GM23338 (cell line): ENCODE measurements around the gene CLC. TPM values are rescaled to one million over a fixed set of nuclear protein-coding genes. Genes with fewer than 3 reads are reported as not detected.

ENCODE experiments used
- ATAC-seq: fragments of 200-7000 bp; cut with Tn5 transposase; 3 replicates; pipeline ENCODE4 v1.9.1; 2020
- DNase-seq: peaks from one replicate; pipeline ENCODE4 v3.0.0-alpha.2; 2015; ENCODE audit warnings: low spot score
- H2AFZ ChIP-seq: fragments of 200-600 bp; sonication (generic); 2 replicates; pipeline ENCODE4 v1.8.0; 2016; ENCODE audit warnings: antibody characterized with exemption, mild to moderate bottlenecking, moderate library complexity
- H3F3A ChIP-seq: fragments of 200-600 bp; sonication (generic); replicated peaks from 2 replicates; pipeline ENCODE4 v1.8.0; 2017; ENCODE audit warnings: antibody characterized with exemption, mixed run types, low read depth
- H3K27ac ChIP-seq: fragments of 200-600 bp; sonication (generic); 2 replicates; pipeline ENCODE4 v1.6.1; 2016; ENCODE audit warnings: low read depth
- H3K27me3 ChIP-seq: fragments of 200-600 bp; sonication (generic); 2 replicates; pipeline ENCODE4 v1.8.0; 2016; ENCODE audit warnings: mild to moderate bottlenecking, mixed run types, moderate library complexity; ENCODE audit not compliant: insufficient read depth
- H3K36me3 ChIP-seq: fragments of 200-600 bp; sonication (generic); 2 replicates; pipeline ENCODE4 v1.8.0; 2016; ENCODE audit warnings: mild to moderate bottlenecking; ENCODE audit not compliant: insufficient read depth
- H3K4me1 ChIP-seq: fragments of 200-600 bp; sonication (generic); 2 replicates; pipeline ENCODE4 v1.8.0; 2016; ENCODE audit warnings: mild to moderate bottlenecking, moderate library complexity; ENCODE audit not compliant: insufficient read depth
- H3K4me2 ChIP-seq: fragments of 200-600 bp; sonication (generic); 2 replicates; pipeline ENCODE4 v1.7.1; 2017; ENCODE audit warnings: mixed run types
- H3K4me3 ChIP-seq: fragments of 200-600 bp; sonication (generic); 2 replicates; pipeline ENCODE4 v1.6.1; 2016; ENCODE audit warnings: mixed run types
- H3K79me2 ChIP-seq: fragments of 200-600 bp; sonication (generic); replicated peaks from 2 replicates; pipeline ENCODE4 v1.8.0; 2017; ENCODE audit warnings: mild to moderate bottlenecking; ENCODE audit not compliant: insufficient read depth
- H3K9me2 ChIP-seq: fragments of 200-600 bp; sonication (generic); 2 replicates; pipeline ENCODE4 v1.8.0; 2017; ENCODE audit not compliant: insufficient read depth
- H4K20me1 ChIP-seq: fragments of 200-600 bp; sonication (generic); replicated peaks from 2 replicates; pipeline ENCODE4 v1.8.0; 2017; ENCODE audit warnings: mild to moderate bottlenecking; ENCODE audit not compliant: insufficient read depth
- H3K27ac Mint-ChIP-seq: 2 replicates; pipeline ENCODE4 v1.8.0; 2020; ENCODE audit warnings: inconsistent platforms, mild to moderate bottlenecking, moderate library complexity, mixed read lengths
- H3K27me3 Mint-ChIP-seq: 3 replicates; pipeline ENCODE4 v1.8.0; 2022; ENCODE audit warnings: low read depth, mild to moderate bottlenecking, moderate library complexity, mixed read lengths, inconsistent platforms; ENCODE audit not compliant: insufficient read depth, poor library complexity
- H3K36me3 Mint-ChIP-seq: 3 replicates; pipeline ENCODE4 v1.8.0; 2021; ENCODE audit warnings: low read depth, mild to moderate bottlenecking, inconsistent platforms, moderate library complexity, mixed read lengths
- H3K4me1 Mint-ChIP-seq: 3 replicates; pipeline ENCODE4 v1.8.0; 2020; ENCODE audit warnings: mild to moderate bottlenecking, inconsistent platforms, mixed read lengths
- H3K4me3 Mint-ChIP-seq: 3 replicates; pipeline ENCODE4 v1.8.0; 2021; ENCODE audit warnings: moderate library complexity, mild to moderate bottlenecking, inconsistent platforms, mixed read lengths
- H3K9me3 Mint-ChIP-seq: 3 replicates; pipeline ENCODE4 v1.8.0; 2020; ENCODE audit warnings: moderate library complexity, mild to moderate bottlenecking, inconsistent platforms, mixed read lengths
- CREB1 ChIP-seq: fragments of 250-450 bp; sonication (Bioruptor Pico); IDR thresholded peaks from 2 replicates; pipeline ENCODE4 v1.5.0; 2020; ENCODE audit warnings: low read depth, mild to moderate bottlenecking, moderate library complexity
- CTCF ChIP-seq, 2 experiments: fragments of 200-600 bp in 1 of 2; sonication (generic) in 1 of 2; conservative IDR thresholded peaks; 2 replicates each; pipeline versions ENCODE4 v1.5.1 to v1.6.1; 2016 to 2017; ENCODE audit warnings: antibody characterized with exemption in 2 of 2, low read depth in 2 of 2, mild to moderate bottlenecking in 2 of 2, moderate library complexity in 1 of 2
- EZH2 ChIP-seq: fragments of 200-600 bp; sonication (generic); IDR thresholded peaks from one replicate; pipeline ENCODE4 v1.8.0; 2017; ENCODE audit warnings: antibody characterized with exemption, mild to moderate bottlenecking, low read depth; ENCODE audit not compliant: unreplicated experiment
- EZH2phosphoT487 ChIP-seq: fragments of 200-600 bp; sonication (generic); IDR thresholded peaks from one replicate; pipeline ENCODE4 v1.8.1; 2018; ENCODE audit warnings: antibody characterized with exemption; ENCODE audit not compliant: unreplicated experiment
- JUNB ChIP-seq: IDR thresholded peaks from one replicate; pipeline ENCODE4 v1.6.1; 2016; ENCODE audit warnings: antibody characterized with exemption; ENCODE audit not compliant: unreplicated experiment
- NANOG ChIP-seq: IDR thresholded peaks from 2 replicates; pipeline ENCODE4 v1.6.1; 2016; ENCODE audit warnings: antibody characterized with exemption, borderline replicate concordance
- POLR2AphosphoS5 ChIP-seq: IDR thresholded peaks from 2 replicates; pipeline ENCODE4 v1.6.1; 2016; ENCODE audit warnings: antibody characterized with exemption, low read depth
- REST ChIP-seq: IDR thresholded peaks from one replicate; pipeline ENCODE4 v1.6.1; 2018; ENCODE audit warnings: antibody characterized with exemption; ENCODE audit not compliant: unreplicated experiment
- STAT1 ChIP-seq: IDR thresholded peaks from one replicate; pipeline ENCODE4 v1.6.1; 2016; ENCODE audit warnings: antibody characterized with exemption; ENCODE audit not compliant: unreplicated experiment
- ZNF114 ChIP-seq: fragments of 250-450 bp; sonication (Bioruptor Pico); IDR thresholded peaks from 2 replicates; pipeline ENCODE4 v1.5.0; 2020; ENCODE audit warnings: mild to moderate bottlenecking, moderate library complexity
- ZNF331 ChIP-seq: fragments of 250-450 bp; sonication (Bioruptor Pico); IDR thresholded peaks from 2 replicates; pipeline ENCODE4 v1.5.0; 2020; ENCODE audit warnings: low read depth, mild to moderate bottlenecking, moderate library complexity
- polyA plus RNA-seq: library from polyadenylated mRNA; unstranded; fragments of >200 nt; fragmentation: Nextera tagmentation; extraction: Ambion mirVana; gene quantifications from 2 replicates; pipeline ENCODE4 v1.2.1, GENCODE V29; 2016
- total RNA-seq: library from RNA; depleted of rRNA; stranded (reverse); fragments of >200 nt; shearing (Covaris generic); gene quantifications from 2 replicates; pipeline ENCODE4 v1.2.3, GENCODE V29; 2014
- TF ChIP-seq, protein P1 (sequence below): IDR thresholded peaks from 2 replicates; pipeline ENCODE4 v1.6.1; 2016; ENCODE audit warnings: antibody characterized with exemption

The CLC gene
- total and polyA plus RNA-seq, 2 experiments from 2014 or later: not detected

- ATAC-seq: no peak
- no peaks in the 10 kb centered on the region for H3K9me3 Mint-ChIP-seq
- no peaks in the 10 kb centered on the region for H3K4me1 Mint-ChIP-seq
- Histone ChIP-seq H4K20me1 (no peaks in the 10 kb centered on the region; the same call in 1 of the 2 replicates), H3K36me3 (no peaks in the 10 kb centered on the region), H3K4me3 (no peak overlapping the region), H3K4me1 (no peaks in the 10 kb centered on the region), H3K27ac (no peak overlapping the region), H3F3A (no peaks in the 10 kb centered on the region), H3K4me2 (no peak overlapping the region), H2AFZ (no peak overlapping the region), H3K27me3 (no peaks in the 10 kb centered on the region; the same call in 1 of the 2 replicates), H3K79me2 (no peaks in the 10 kb centered on the region), H3K9me2 (no peaks in the 10 kb centered on the region)
- no peak for DNase-seq
- TF ChIP-seq JUNB (no peak), CREB1 (CRISPR knock-in tag) (no peak), EZH2phosphoT487 (no peak), POLR2AphosphoS5 (no peak), NANOG (no peak), ZNF331 (CRISPR knock-in tag) (no peak), STAT1 (no peak), ZNF114 (CRISPR knock-in tag) (no peak), CTCF (conservative IDR thresholded peaks at IDR 0.05; ENCODE audit: low read depth in 2 of 2) (no peak), REST (no peak), EZH2 (no peak)
- TF ChIP-seq, protein P1, sequence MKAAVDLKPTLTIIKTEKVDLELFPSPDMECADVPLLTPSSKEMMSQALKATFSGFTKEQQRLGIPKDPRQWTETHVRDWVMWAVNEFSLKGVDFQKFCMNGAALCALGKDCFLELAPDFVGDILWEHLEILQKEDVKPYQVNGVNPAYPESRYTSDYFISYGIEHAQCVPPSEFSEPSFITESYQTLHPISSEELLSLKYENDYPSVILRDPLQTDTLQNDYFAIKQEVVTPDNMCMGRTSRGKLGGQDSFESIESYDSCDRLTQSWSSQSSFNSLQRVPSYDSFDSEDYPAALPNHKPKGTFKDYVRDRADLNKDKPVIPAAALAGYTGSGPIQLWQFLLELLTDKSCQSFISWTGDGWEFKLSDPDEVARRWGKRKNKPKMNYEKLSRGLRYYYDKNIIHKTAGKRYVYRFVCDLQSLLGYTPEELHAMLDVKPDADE: no peak
- H3K27ac Mint-ChIP-seq: no peak overlapping the region
- no peak overlapping the region for H3K4me3 Mint-ChIP-seq
- no peaks in the 10 kb centered on the region for H3K36me3 Mint-ChIP-seq
- H3K27me3 Mint-ChIP-seq: peaks cover 4% of the 10 kb centered on the region
Measured at GRCh38 chr19:39752795-39753194, 15.0 kb upstream of the CLC start.
